HepG2 (cell line): ENCODE results near the gene CD276. TPM values are rescaled to one million over a fixed set of nuclear protein-coding genes. Genes with fewer than 3 reads are reported as not detected.

Experiments
- ATAC-seq: fragments of 200-7000 bp; cut with Tn5 transposase; 3 replicates; pipeline ENCODE4 v1.9.1; 2020; ENCODE audit warnings: mild to moderate bottlenecking, moderate library complexity
- BruUV-seq: library from RNA; stranded (reverse); fragments of 400-500 nt; replicated peaks from 2 replicates; lab custom pipeline; 2021; lab: Mats Ljungman, UMichigan
- CTCF ChIA-PET: fragments of 300-600 bp; formaldehyde crosslinking; extraction: SDS; loops from one replicate; lab custom pipeline; 2021; ENCODE audit warnings: low total read pairs, inconsistent platforms, low intra/inter-chr PET ratio; lab: Yijun Ruan, JAX
- POLR2A ChIA-PET: fragments of 350-600 bp; sonication (Branson Sonifier 250); formaldehyde crosslinking; loops from one replicate; lab custom pipeline; 2020; ENCODE audit warnings: antibody characterized with exemption, inconsistent platforms; lab: Yijun Ruan, JAX
- DNase-seq: peaks from one replicate; pipeline ENCODE4 v3.0.0-alpha.2; 2015; ENCODE audit warnings: low spot score
- FAIRE-seq: peaks from 3 replicates; lab custom pipeline; 2011; peaks lifted over from hg19 to GRCh38; lab: Jason Lieb, UNC
- H2AFZ ChIP-seq: one replicate; pipeline ENCODE4 v1.6.1; 2011; ENCODE audit warnings: low read length, inconsistent platforms
- H3K27ac ChIP-seq: fragments of 300-600 bp; 3 replicates; pipeline ENCODE4 v1.8.0; 2011; ENCODE audit warnings: mixed run types, mild to moderate bottlenecking, mixed read lengths, low read length, inconsistent platforms; ENCODE audit not compliant: insufficient read depth; ENCODE audit errors: extremely low read length
- H3K27me3 ChIP-seq, 2 experiments: fragments of 200-600 bp in 1 of 2; 2 replicates in 1 of 2; 3 replicates in 1 of 2; pipeline versions ENCODE4 v1.6.0 to v1.8.0; 2011; ENCODE audit warnings: low read length in 2 of 2, mild to moderate bottlenecking in 2 of 2, moderate library complexity in 2 of 2, inconsistent platforms in 1 of 2; ENCODE audit not compliant: insufficient read depth in 2 of 2, control insufficient read depth in 1 of 2
- H3K36me3 ChIP-seq, 2 experiments: fragments of 200-600 bp in 1 of 2; replicated peaks in 1 of 2; 2 replicates in 1 of 2; 3 replicates in 1 of 2; pipeline versions ENCODE4 v1.5.1 to v1.8.0; 2011; ENCODE audit warnings: low read length in 2 of 2, inconsistent platforms in 1 of 2; ENCODE audit not compliant: insufficient read depth in 2 of 2, control insufficient read depth in 1 of 2
- H3K4me1 ChIP-seq: 2 replicates; pipeline ENCODE4 v1.5.1; 2012; ENCODE audit warnings: low read length, inconsistent platforms; ENCODE audit not compliant: insufficient read depth
- H3K4me2 ChIP-seq: 2 replicates; pipeline ENCODE4 v1.6.0; 2011; ENCODE audit warnings: low read depth, low read length, inconsistent platforms
- H3K4me3 ChIP-seq, 3 experiments: fragments of 200-600 bp in 1 of 3; sonication (generic), shearing (Covaris generic) in 1 of 3; replicated peaks in 1 of 3; 2 replicates each; pipeline ENCODE4 v1.5.1; 2011 to 2016; ENCODE audit warnings: low read length in 3 of 3, inconsistent platforms in 2 of 3, low read depth in 2 of 3, mild to moderate bottlenecking in 2 of 3, control low read depth in 1 of 3, mixed read lengths in 1 of 3; ENCODE audit not compliant: insufficient read depth in 1 of 3
- H3K79me2 ChIP-seq: one replicate; pipeline ENCODE4 v1.6.1; 2011; ENCODE audit warnings: low read length, inconsistent platforms; ENCODE audit not compliant: insufficient read depth
- H3K9ac ChIP-seq: 2 replicates; pipeline ENCODE4 v1.6.0; 2011; ENCODE audit warnings: mild to moderate bottlenecking, low read depth, low read length, inconsistent platforms; ENCODE audit not compliant: insufficient read depth
- H3K9me3 ChIP-seq: 2 replicates; pipeline ENCODE4 v1.5.1; 2012; ENCODE audit warnings: mild to moderate bottlenecking, low read length
- H4K20me1 ChIP-seq: 2 replicates; pipeline ENCODE4 v1.6.0; 2011; ENCODE audit warnings: inconsistent platforms, mild to moderate bottlenecking, low read length, moderate library complexity; ENCODE audit not compliant: insufficient read depth
- ARID2 ChIP-seq: sonication (generic); formaldehyde crosslinking; IDR thresholded peaks from 2 replicates; pipeline ENCODE4 v1.8.1; 2022; ENCODE audit warnings: mild to moderate bottlenecking, missing genetic modification reagents, borderline replicate concordance
- GZF1 ChIP-seq: sonication (generic); formaldehyde crosslinking; IDR thresholded peaks from 2 replicates; pipeline ENCODE4 v1.5.1; 2020; ENCODE audit warnings: mild to moderate bottlenecking, missing genetic modification reagents
- KAT8 ChIP-seq: IDR thresholded peaks from 2 replicates; pipeline ENCODE4 v1.6.1; 2016; ENCODE audit warnings: missing genetic modification reagents, missing compliant biosample characterization
- KMT2B ChIP-seq: IDR thresholded peaks from 2 replicates; pipeline ENCODE4 v1.6.1; 2016; ENCODE audit warnings: missing genetic modification reagents, missing compliant biosample characterization
- RFX3 ChIP-seq: IDR thresholded peaks from 2 replicates; pipeline ENCODE4 v1.6.1; 2016; ENCODE audit warnings: missing biosample characterization, missing genetic modification reagents
- ZNF879 ChIP-seq: sonication (generic); formaldehyde crosslinking; IDR thresholded peaks from 2 replicates; pipeline ENCODE4 v1.8.1; 2023; ENCODE audit warnings: missing genetic modification reagents
- WGBS: methylation state at CpG from one replicate; pipeline ENCODE4 v1.1.6; 2017; ENCODE audit warnings: low lambda C conversion rate; 5-methylcytosine and 5-hydroxymethylcytosine counted together
- in situ Hi-C: cut with HindIII; loops from 2 replicates; pipeline ENCODE4 v1.10.0; 2017; ENCODE audit warnings: low pct_unique_long_range_greater_than_20kb; ENCODE audit not compliant: extremely low pct_ligation_motif_present
- intact Hi-C: fragments of 100-400 bp; cut with micrococcal nuclease; formaldehyde crosslinking; loops from one replicate; pipeline ENCODE4 v1.10.0; 2022; ENCODE audit not compliant: unreplicated experiment
- polyA plus RNA-seq, 8 experiments: library from polyadenylated mRNA; depleted of rRNA in 3 of 8; stranded (reverse) in 7 of 8; unstranded in 1 of 8; fragments of >200 nt; fragmentation: Illumina TruSeq in 4 of 8; extraction: Trizol in 4 of 8; gene quantifications; 2 replicates each; pipeline versions ENCODE4 v1.2.1 to v1.2.3, GENCODE V29; 2011 to 2016; ENCODE audit warnings: low read depth in 4 of 8, missing spikeins in 1 of 8, mixed read lengths in 1 of 8; ENCODE audit not compliant: insufficient read depth in 1 of 8
- total RNA-seq, 5 experiments: library from RNA; depleted of rRNA; stranded (reverse); fragments of >200 nt; fragmentation: Illumina TruSeq; extraction: Trizol; gene quantifications; 2 replicates each; pipeline ENCODE4 v1.2.3, GENCODE V29; 2016; ENCODE audit warnings: low read depth in 1 of 5
- TF ChIP-seq, protein P1 (sequence below): sonication (generic); formaldehyde crosslinking; IDR thresholded peaks from 2 replicates; pipeline ENCODE4 v1.5.0; 2020; ENCODE audit warnings: mild to moderate bottlenecking, low read depth, missing genetic modification reagents, borderline replicate concordance
- TF ChIP-seq, protein P2 (sequence below): IDR thresholded peaks from 2 replicates; pipeline ENCODE4 v1.6.1; 2012; ENCODE audit warnings: low read length, improper control_type of control experiment

CD276 gene
- total and polyA plus RNA-seq, 2 of the 13 experiments (the other 11 are each of a cell fraction or from before 2014, with no cell fraction given) = 24.6 to 55.2 TPM

DNA sequence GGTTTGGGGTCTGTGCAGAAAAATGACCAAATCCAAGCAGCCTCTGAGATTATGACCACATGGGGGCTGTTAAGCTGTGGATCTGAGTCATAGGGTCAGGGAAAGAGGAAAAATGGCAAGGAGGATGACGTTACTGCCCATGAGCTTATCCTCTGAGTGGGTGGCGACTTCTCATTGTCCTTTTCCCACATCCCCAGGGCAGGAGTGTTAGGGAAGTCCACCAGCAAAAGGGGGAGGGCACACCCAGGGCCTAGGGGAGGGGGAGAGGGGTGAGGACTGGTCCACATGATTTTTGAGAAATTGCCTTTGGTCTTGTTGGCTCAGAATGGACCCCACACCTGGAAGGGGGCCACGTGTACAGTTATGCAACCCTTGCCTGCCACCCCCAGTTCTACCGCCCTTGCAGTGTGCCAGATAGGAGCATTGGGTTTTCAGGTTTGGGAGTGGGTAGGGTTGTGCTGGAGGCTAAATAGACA lies 2.6 kb downstream of the CD276 start:
- POLR2A ChIA-PET = interaction anchor here (1.1 kb wide), 1 partner anchor 53 kb away, joined by 4 read pairs; the partner anchor contains the start of gene NPTN
- no TSS peak for BruUV-seq
- in situ Hi-C loops = no loop called here
- Histone ChIP-seq H3K36me3 (peaks cover 2 to 7% of the 10 kb centered on the region in 2 experiments; a peak in 1 of 5 replicates), H3K4me3 (no peak overlapping the region), H3K9me3 (no peaks in the 10 kb centered on the region), H3K79me2 (peaks cover 52% of the 10 kb centered on the region), H3K27ac (no peak overlapping the region), H2AFZ (no peak overlapping the region), H3K4me2 (peak overlapping the region; percentile 2; the same call in 1 of the 2 replicates), H4K20me1 (peaks cover 12% of the 10 kb centered on the region), H3K4me1 (peaks cover 66% of the 10 kb centered on the region), H3K9ac (no peak overlapping the region), H3K27me3 (0 out of 5 replicates have a peak, but pooled peaks cover 0 to 2% of the 10 kb centered on the region in 2 experiments)
- no peak for FAIRE-seq
- 78% methylated on average over 4 of the region's 4 CpGs for WGBS
- intact Hi-C loops = loop anchor here (5.0 kb wide), 1 partner anchor 50 kb away; no protein-coding TSS in a partner anchor
- no peak for DNase-seq
- no peak for TF ChIP-seq GZF1 (CRISPR knock-in tag)
- TF ChIP-seq, protein P1, sequence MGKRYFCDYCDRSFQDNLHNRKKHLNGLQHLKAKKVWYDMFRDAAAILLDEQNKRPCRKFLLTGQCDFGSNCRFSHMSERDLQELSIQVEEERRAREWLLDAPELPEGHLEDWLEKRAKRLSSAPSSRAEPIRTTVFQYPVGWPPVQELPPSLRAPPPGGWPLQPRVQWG (CRISPR knock-in tag) = no peak
- no peak for TF ChIP-seq RFX3 (CRISPR knock-in tag)
- no peak for TF ChIP-seq KAT8
- TF ChIP-seq ZNF879 (CRISPR knock-in tag) = no peak
- no peak for TF ChIP-seq KMT2B (CRISPR knock-in tag)
- no peak for TF ChIP-seq ARID2 (CRISPR knock-in tag)
- TF ChIP-seq, protein P2, sequence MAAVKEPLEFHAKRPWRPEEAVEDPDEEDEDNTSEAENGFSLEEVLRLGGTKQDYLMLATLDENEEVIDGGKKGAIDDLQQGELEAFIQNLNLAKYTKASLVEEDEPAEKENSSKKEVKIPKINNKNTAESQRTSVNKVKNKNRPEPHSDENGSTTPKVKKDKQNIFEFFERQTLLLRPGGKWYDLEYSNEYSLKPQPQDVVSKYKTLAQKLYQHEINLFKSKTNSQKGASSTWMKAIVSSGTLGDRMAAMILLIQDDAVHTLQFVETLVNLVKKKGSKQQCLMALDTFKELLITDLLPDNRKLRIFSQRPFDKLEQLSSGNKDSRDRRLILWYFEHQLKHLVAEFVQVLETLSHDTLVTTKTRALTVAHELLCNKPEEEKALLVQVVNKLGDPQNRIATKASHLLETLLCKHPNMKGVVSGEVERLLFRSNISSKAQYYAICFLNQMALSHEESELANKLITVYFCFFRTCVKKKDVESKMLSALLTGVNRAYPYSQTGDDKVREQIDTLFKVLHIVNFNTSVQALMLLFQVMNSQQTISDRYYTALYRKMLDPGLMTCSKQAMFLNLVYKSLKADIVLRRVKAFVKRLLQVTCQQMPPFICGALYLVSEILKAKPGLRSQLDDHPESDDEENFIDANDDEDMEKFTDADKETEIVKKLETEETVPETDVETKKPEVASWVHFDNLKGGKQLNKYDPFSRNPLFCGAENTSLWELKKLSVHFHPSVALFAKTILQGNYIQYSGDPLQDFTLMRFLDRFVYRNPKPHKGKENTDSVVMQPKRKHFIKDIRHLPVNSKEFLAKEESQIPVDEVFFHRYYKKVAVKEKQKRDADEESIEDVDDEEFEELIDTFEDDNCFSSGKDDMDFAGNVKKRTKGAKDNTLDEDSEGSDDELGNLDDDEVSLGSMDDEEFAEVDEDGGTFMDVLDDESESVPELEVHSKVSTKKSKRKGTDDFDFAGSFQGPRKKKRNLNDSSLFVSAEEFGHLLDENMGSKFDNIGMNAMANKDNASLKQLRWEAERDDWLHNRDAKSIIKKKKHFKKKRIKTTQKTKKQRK = no peak
- CTCF ChIA-PET = no interaction called here
- ATAC-seq = no peak
